PC-9 (cell line): ENCODE measurements around the gene STX5.

Experiments
- EZH2 ChIP-seq: fragments of 200-600 bp; sonication (generic); IDR thresholded peaks from 2 replicates; pipeline ENCODE4 v1.8.0; 2017; ENCODE audit warnings: antibody characterized with exemption, low read depth
- TF ChIP-seq, protein P1 (sequence below): fragments of 200-600 bp; sonication (generic); conservative IDR thresholded peaks from 2 replicates; pipeline ENCODE4 v1.6.1; 2017; ENCODE audit warnings: mixed run types, antibody characterized with exemption, mild to moderate bottlenecking, moderate library complexity

GRCh38 chr11:62796281-62796680 is 35.6 kb downstream of the STX5 start:
- TF ChIP-seq, protein P1, sequence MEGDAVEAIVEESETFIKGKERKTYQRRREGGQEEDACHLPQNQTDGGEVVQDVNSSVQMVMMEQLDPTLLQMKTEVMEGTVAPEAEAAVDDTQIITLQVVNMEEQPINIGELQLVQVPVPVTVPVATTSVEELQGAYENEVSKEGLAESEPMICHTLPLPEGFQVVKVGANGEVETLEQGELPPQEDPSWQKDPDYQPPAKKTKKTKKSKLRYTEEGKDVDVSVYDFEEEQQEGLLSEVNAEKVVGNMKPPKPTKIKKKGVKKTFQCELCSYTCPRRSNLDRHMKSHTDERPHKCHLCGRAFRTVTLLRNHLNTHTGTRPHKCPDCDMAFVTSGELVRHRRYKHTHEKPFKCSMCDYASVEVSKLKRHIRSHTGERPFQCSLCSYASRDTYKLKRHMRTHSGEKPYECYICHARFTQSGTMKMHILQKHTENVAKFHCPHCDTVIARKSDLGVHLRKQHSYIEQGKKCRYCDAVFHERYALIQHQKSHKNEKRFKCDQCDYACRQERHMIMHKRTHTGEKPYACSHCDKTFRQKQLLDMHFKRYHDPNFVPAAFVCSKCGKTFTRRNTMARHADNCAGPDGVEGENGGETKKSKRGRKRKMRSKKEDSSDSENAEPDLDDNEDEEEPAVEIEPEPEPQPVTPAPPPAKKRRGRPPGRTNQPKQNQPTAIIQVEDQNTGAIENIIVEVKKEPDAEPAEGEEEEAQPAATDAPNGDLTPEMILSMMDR = no peak
- no peak for TF ChIP-seq EZH2
